ENCODE data around the gene ATAD3A. TPM values are rescaled to one million over a fixed set of nuclear protein-coding genes. Genes with fewer than 3 reads are reported as not detected.

The ATAD3A gene
- total RNA-seq, 1 experiment from 2014 or later: 85.1 TPM

DNA sequence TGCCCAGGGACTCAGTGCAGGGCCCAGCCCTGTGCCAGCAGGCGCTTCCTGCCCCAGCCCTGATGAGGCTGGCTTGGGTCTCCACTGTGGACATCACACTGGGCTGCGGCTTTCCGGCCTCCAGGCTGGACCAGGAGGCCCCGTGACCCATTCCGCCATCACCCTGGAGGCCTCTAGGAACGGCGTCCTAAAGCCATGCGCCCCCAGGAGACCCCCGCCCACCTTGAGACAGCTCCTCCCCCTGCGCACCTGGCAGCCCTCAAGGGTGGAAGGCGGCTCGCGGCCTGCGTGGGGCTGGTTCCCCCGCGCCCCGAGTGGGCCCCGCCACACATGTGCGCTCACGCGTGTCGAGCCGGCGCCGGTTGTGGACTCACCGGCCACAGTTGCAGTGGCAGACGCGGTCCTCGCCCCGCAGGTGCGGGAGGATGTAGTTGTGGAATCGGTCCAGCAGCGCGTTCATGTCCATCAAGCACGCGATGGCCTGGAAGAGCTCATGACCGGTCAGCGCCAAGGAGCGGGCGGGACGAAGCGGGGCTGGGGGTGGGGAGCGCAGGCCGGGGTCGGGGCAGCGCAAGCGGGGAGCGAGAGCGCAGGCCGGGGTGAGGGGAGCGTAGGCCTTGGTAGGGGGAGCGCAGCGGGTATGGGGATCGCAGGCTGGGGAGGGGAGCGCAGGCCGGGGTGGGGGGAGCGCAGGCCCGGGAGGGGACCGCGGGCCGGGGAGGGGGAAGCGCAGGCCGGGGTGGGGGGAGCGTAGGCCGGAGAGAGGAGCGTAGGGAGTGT, 27.5 kb downstream of the ATAD3A start:
- no peak for DNase-seq (ENCODE audit: low read depth)

DNA sequence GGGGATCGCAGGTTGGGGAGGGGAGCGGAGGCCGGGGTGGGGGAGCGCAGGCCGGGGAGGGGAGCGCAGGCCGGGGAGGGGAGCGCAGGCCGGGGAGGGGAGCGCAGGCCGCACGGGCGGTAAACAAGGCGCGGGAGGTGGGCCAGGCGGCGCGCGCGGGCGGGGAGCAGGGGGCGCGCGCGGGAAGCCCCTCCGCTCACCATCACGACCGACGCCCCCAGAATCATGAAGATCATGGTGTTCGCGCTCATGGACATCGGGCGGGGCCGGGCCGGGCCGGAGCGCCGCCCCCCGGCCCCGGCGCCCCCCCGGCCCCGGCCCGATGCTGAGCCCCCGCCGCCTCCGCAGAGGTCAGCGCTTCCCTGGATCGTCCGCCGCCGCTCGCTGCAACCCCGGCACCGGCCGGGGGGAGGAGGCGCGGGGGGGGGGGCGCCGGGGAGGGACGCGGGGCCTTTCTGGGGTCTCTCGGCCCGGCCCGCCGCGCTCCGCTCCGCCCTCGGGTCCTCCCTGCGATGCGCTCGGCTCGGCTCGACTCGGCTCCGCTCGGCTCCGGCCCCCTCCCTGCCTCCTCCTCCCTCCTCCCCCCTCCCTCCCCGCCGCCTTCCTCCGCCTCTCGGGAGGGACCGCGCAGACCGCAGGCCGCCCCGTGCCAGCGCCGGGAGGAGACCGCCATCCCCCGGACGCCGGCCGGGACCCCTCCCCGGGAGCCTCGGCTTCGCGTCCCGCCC, 28.3 kb downstream of the ATAD3A start, which contains the start of gene TMEM240:
TMEM240 (minus strand) TSS at position 535 of the 728 bp plus-strand sequence; CDS start at position 257, 278 bp downstream.
- DNase-seq (ENCODE audit: low read depth): peak; percentile 62

DNA sequence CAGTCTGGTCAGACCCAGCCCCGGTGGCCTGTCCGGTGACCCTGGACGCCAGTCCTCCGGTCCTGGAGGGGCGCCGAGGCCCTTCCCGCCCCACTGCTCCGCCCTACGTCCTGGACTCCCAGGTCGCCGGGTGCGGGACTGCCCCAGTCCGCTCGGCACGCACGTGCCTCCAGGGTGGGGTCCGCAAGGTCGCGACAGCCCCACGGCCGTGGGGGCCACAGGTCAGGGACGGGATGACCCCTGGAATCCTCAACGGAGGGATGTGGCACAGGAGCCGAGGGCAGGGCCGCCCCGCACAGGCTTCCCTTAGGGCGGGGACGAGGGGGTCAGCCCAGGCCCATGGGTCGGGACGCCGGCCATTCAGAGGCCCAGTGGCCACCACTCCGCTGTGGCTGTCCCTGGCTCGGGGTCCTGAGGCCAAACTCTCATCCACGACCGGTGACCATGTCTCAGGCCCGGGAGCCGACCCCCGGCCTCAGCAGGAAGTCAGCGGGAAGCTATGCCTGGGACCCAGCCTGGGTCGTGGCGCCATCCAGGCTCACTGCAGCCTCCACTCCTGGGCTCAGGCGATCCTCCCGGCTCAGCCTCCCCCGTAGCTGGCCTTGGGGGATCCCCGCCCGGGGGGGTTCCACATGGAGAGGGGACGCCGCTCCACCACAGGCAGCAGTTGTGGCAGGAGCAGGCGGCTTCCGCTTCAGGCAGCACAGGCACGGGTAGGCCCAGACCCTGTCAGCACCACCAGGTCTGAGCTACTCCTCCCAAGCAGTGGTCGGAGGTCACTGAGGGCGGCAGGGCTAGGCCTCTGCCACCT, 29.1 kb downstream of the ATAD3A start:
- no peak for DNase-seq (ENCODE audit: low read depth)

DNA sequence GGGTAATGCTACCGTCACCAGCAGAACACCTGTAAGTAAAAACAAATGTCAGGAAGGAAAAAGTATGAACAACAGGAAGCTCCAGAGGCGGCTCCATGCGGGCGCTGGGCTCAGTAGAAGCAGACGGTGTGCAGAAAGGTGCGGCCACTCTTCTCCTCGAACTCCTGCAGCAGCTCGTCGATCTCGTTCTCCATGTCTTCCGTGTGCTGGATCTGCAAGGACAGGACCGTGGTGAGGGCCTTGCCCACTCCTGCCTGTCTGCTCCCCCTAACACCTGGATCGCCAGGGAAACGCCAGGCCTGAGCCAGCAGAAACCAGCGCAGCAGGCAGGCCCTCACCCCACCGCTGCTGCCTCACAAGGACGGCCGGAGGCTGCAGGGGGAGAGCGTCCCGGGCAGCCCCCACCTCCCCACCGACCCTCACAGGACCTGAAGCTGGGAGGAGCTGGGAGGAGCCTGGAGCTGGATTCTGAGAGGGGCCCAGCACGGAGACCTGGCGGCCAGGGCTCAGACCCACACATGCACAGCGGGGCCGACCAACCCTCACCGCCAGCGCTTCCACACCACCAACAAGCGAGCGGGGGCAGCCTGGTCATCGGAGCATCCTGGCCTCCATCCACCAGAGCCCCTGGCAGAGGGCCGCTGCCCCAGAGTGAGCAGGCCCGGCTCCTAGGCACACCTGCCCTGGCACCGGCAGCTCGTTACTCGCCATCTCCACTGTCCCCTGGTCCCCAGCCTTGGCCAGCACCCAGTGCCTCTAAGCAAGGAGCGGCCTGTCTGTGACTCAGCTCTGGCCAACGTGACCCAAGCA, 30.2 kb downstream of the ATAD3A start:
- DNase-seq (ENCODE audit: low read depth): no peak

DNA sequence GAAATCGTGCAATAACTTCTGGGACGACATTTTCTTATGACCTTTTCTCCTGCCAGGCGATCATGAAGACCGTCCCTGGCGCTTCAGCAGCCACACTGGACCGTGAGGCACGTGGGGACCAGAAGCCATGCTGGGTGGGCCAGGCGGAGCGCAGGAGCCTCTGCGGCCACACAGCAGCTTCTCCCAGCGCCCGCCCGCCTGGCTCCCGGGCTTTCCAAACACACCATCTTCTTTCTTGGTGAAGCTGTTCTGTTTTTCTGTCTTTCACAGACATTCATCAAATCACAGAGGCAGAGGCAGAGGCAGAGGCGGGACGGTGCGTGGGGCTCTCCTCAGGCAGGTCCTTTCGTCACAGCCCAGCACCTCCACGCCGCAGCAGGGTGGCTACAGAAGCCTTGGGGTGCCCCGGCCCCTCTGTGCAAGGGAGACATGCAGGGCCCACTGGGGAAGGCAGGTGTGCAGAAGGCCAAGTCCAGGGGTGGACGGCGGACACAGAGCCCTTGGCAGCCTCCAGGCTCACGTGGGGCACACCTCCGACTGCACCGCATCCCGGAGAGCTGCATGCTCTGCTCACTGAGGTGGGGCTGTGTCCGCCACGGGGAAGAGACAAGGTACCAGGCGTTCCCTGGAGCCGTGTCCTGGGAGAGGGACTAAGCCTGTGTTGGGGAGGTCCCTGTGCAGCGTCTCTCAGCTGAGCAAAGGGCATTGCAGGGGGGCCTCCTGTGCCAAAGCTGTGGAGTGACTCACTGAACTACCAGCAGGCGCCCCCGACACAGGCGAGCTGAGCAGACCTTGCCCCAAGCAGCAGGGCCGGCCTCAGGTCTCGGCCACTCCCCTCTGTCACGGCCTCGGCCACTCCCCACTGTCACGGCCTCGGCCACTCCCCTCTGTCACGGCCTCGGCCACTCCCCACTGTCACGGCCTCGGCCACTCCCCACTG, 31.1 kb downstream of the ATAD3A start:
- no peak for DNase-seq (ENCODE audit: low read depth)

DNA sequence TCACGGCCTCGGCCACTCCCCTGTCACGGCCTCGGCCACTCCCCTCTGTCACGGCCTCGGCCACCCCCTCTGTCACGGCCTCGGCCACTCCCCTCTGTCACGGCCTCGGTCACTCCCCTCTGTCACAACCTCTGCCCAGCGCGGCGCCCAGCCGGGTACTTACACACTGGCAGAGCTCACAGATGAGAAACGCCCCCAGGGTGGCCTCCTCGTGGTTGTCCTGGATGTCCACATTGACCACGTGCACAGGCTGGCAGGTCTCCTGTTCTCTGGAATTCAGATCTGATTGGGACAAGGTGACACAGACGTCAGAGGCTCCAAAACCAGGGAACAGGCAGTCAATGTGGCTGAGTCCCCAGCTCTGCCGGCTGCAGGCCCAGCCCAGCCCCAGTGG, 31.7 kb downstream of the ATAD3A start:
- DNase-seq (ENCODE audit: low read depth): no peak

DNA sequence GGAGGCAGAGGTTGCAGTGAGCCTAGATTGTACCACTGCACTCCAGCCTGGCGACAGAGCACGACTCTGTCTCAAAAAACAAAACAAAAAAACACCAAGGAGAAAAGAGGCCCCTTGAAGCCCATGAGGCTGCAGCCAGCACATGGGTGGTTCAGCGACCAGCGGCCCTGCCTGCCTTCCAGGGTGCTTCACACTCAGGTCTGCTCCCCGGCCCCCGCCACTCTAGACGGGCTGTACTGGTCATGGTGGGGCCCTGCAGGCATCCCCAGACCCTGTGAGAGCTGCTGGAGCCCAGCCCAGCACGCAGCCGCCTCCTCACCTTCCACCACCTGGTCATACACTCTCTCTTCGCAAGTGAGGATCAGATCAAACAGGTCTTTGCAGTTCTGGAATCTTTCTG, 32.6 kb downstream of the ATAD3A start:
- no peak for DNase-seq (ENCODE audit: low read depth)

DNA sequence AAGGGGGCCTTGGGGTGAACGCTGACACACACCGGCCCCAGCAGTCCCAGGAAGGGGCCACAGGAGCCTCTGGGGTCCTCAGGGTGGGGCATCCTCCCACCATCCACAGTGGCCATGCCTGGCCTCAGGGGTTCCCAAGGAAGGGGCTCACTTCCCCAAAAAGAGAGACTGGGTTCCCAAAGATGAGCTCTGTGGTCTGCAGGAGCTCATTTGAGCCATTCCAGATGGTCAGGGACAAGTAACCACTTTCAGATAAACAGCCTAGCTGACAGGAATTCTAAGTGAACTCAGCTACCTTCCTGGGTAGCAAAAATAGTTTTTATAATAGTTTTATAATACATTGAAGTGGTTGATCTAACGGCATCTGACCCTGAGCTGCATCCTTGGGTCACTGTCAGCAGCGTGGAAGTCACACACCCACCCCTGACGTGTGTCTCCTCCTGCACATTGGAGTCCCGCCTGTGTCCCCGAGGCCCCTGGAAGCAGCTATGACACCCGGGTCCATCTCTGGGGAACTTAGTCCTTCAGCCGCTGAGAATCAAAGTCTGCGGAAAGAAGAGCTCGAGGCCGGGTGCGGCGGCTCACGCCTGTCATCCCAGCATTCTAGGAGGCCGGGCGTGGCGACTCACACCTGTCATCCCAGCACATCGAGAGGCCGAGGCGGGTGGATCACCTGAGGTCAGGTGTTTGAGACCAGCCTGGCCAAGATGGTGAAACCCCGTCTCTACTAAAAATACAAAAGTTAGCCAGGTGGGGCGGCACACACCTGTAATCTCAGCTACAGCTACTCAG, 34.2 kb downstream of the ATAD3A start:
- no peak for DNase-seq (ENCODE audit: low read depth)

DNA sequence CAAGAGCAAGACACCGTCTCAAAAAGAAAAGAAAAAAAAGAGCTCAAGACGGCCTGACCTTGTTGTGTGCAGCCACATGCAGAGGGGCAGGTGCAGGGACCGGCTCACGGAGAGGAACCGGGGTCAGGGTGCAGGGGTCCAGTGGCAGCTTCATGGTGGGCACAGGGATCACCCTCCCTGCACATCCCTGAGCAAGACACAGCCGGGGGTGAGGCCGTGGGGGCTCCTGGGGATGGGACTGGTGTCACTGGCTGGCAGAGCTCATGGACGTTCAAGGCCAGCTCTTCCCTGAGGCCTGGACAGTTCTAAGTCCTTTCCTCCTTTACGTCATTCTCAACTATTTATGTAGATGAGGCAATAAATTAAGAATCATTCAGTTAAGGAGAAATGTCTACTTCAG, 35.0 kb downstream of the ATAD3A start:
- DNase-seq (ENCODE audit: low read depth): no peak

DNA sequence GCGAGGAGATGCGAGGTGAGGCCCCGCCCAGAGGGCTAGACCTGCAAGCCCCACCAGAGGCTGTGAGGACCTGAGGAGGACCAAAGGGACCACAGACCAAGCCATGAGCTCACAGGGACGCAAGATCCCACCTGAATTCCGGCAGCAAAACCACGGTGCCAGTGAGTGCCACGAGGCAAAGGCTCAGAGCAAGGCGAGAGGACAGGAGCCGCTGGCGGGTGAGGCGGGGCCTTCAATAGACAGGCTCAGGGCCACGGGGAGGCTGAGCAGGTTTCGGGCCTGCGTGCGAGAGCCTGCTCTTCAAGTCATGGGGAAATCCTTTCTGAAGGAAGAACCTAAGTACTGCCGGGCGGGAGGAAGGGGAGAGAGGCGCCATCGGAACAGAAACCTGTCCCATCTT, 35.5 kb downstream of the ATAD3A start:
- DNase-seq (ENCODE audit: low read depth): no peak

DNA sequence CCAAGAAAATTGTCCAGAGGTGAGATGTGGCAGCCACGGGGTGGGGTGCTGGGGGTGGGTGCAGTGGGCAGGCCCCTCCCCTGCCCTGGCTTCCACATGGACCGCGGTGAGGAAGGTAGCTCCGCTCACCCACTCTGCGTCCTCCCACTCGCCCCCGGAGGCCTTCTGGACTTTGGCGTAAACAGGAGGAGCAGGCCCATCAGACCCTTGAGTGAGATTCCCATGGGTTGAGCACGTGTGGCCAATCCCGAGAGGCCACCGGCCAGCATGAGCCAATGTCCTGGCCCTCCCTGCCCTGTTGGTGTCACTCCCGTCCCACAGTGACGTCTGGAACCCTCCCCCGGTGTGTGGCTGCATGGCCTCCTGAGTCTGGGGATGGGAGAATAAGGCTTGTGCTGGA, 36.6 kb downstream of the ATAD3A start:
- DNase-seq (ENCODE audit: low read depth): no peak

DNA sequence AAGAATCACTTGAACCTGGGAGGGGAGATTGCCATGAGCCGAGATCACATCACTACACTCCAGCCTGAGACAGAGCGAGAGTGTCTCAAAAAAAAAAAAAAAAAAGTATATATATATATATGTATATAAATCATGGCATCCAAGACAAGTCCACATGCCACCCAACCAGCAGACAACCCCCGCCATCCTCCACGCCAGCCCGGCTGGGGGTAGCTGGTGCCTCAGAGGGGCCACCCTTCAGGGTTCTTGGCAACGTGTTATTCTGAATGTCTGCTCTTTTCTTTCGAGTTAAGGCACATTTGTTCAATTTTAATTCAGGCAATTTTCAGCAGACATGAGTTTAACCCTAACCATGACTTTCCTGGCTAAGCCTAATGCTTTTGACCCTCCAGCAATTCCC, 38.1 kb downstream of the ATAD3A start:
- no peak for DNase-seq (ENCODE audit: low read depth)

DNA sequence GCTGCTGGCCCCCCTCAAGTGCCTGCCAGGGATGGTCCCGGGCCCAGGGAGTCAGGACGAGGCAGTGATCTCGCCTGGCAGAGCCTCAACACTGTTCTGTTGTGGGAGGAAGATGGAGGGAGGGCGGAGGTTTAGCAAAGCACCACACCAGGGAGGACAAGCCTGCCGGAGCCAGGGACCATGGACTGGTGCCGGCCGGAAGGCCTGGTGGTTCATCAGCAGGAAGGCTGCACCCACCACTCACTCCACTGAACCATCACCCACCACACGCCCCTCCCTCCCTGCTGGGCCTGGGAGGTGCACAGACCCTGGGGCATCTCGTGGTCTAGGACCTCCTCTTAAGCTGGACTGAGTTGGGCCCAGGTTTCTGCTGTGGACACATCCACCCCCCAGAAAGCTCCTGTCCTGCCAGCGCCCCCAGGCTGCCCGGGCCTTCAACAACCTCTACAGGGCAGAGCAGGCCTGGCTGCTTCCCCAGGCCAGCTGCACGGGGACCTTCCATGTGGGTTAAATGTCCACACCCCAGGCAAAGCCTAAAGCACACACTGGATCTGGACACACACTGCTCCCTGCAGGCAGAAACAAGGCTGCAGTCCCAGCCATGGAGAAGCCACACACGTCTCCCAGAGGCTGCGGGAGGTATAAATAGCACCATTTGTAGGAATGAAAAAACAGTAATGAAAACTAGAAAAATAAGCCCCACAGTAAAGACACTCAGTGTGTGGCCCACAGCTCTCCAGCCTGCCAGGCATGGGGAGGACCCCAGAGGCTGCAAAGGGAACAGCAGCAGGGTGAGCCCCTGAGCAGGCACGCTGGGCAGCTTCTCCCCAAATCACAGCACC, 38.9 kb downstream of the ATAD3A start:
- DNase-seq (ENCODE audit: low read depth): no peak

DNA sequence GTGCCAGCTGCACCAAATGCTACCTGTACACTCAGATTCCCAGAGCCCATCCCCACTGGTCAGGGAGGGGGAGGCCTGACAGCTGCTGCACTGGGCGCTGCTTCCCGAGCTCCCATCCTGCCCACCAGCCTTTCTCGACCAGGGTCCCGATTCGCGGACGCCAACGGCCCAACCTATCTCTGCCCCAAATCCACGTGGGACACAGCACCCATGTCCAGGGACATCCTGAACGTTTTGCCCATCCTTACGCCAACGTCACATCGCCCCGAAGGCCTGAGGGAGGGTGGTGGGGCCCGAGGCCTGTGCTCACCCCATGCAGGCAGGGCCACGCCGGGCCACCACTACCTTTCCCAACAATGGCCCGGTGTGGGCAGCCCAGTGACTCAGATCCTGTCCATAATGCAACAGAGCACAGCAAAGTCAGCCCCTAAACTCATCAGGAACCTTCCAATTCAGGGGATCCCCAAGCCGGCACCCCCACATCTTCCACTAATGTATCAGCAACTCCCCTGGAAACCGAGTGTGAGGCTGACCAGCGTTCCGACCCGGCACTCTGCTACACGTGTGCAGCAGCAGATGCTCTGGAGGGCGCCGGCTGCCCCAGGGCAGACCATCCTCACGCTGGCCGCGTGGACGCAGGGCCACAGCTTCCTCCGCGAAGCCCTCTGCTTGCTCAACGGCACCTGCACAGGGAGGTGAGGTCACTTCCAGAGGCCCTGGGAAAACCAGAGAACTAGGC, 39.7 kb downstream of the ATAD3A start:
- no peak for DNase-seq (ENCODE audit: low read depth)

DNA sequence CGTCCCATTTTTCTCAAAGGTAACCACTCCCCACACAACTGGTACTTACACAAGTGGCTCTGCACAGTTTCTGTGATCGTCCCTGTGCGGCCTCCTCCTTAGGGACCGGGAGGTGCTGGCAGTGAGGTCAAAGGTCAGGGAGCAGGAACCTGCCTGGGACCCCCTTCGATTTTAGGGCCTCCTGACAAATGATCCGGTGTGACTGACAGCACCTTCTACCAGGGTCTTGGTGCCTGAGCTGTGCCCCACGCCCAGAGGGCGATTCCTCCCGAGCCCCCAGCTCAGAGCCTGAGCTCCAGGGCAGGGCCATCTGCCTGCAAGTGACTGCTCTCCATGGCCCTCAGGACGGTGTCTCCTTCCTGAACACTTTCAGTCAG, 40.3 kb downstream of the ATAD3A start:
- no peak for DNase-seq (ENCODE audit: low read depth)

DNA sequence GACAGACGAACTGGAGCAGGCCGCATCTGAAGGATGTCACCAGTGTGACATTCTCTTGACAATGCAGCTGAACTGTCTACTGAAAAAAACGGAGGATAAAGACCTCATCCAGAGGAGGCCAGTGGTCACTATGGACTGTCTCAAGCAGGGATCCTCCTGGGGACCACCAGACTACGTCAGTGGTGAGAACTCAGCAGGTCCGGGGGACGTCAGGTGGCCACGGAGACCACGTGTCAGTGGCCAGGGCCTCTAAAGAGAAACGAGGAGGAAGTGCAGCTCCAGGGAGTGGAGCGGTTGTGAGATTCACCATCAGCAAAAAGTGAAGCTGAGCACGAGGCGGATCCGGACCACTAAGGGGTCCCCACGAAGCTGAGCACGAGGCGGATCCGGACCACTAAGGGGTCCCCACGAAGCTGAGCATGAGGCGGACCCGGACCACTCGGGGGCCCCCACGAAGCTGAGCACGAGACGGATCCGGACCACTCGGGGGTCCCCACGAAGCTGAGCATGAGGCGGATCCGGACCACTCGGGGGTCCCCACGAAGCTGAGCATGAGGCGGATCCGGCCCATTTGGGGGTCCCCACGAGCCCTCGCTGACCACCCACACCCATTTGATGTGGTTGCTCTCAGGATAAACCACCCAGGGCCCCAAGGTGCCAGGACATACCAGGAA, 42.0 kb downstream of the ATAD3A start:
- no peak for DNase-seq (ENCODE audit: low read depth)

DNA sequence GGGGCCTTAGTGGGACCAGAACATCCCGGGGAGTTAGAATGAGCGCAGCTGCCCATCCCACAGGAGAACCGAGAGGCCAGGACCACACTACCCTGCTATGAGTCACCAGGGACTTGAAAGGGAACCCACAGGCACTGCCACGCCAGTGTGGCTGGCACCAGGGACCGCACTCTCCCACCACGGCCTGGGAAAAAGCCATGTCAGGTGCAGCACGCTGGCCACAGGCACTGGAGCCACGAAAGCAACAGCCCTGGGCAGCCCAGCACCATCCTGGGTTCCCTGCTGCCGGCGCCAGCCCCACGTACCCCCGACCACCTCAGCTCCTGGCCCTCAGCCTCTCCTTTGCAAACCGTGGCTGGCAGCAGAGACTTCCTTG, 42.6 kb downstream of the ATAD3A start:
- peak; percentile 36 for DNase-seq (ENCODE audit: low read depth)

All from Daoy (cell line).